GM18873 (cell line): ENCODE measurements around the gene RAC3.

Experiments
- ATAC-seq: cut with Tn5 transposase; IDR thresholded peaks from one replicate; pipeline ENCODE4 v1.9.1; 2021; ENCODE audit warnings: mild to moderate bottlenecking, moderate library complexity, moderate number of reproducible peaks; ENCODE audit not compliant: unreplicated experiment, low FRiP score

RAC3 gene

GRCh38 chr17:82011617-82012187 lies 19.8 kb upstream of the RAC3 start:
- no peak for ATAC-seq

- ATAC-seq: no peak
These were observed 19.2 kb upstream of the RAC3 start for GRCh38 chr17:82012261-82012639.

GRCh38 chr17:82012640-82013295 lies 18.7 kb upstream of the RAC3 start:
- ATAC-seq: no peak

GRCh38 chr17:82013341-82013740 lies 18.1 kb upstream of the RAC3 start:
- no peak for ATAC-seq

GRCh38 chr17:82013772-82014321 lies 17.6 kb upstream of the RAC3 start:
- ATAC-seq: no peak

GRCh38 chr17:82014432-82014831 lies 17.0 kb upstream of the RAC3 start:
- no peak for ATAC-seq

- ATAC-seq: no peak
These were observed 16.5 kb upstream of the RAC3 start for GRCh38 chr17:82014971-82015310.

GRCh38 chr17:82015311-82015971 lies 16.0 kb upstream of the RAC3 start:
- ATAC-seq: no peak

GRCh38 chr17:82016061-82016874 lies 15.2 kb upstream of the RAC3 start:
- ATAC-seq: no peak

GRCh38 chr17:82016875-82017459 lies 14.5 kb upstream of the RAC3 start:
- no peak for ATAC-seq

- ATAC-seq: no peak
These were observed 13.8 kb upstream of the RAC3 start for GRCh38 chr17:82017612-82018151.

GRCh38 chr17:82018152-82018988 lies 13.1 kb upstream of the RAC3 start:
- ATAC-seq: no peak

- ATAC-seq: no peak
These were observed 12.3 kb upstream of the RAC3 start for GRCh38 chr17:82018989-82019689.

- ATAC-seq: no peak
These were observed 11.5 kb upstream of the RAC3 start for GRCh38 chr17:82019690-82020571.

- no peak for ATAC-seq
These were observed 10.8 kb upstream of the RAC3 start for GRCh38 chr17:82020572-82021106.

GRCh38 chr17:82021107-82021899 lies 10.2 kb upstream of the RAC3 start:
- no peak for ATAC-seq

GRCh38 chr17:82021900-82022309 lies 9.6 kb upstream of the RAC3 start:
- ATAC-seq: no peak
